NT2/D1 (cell line): ENCODE measurements around the gene KAZN.

ENCODE experiments used
- SUZ12 ChIP-seq: IDR thresholded peaks from 2 replicates; pipeline ENCODE4 v1.6.1; 2011; ENCODE audit not compliant: insufficient read length, insufficient read depth; ENCODE audit errors: extremely low read depth
- YY1 ChIP-seq: IDR thresholded peaks from 2 replicates; pipeline ENCODE4 v1.6.1; 2011; ENCODE audit not compliant: insufficient read length, insufficient read depth
- ZNF274 ChIP-seq: IDR thresholded peaks from 2 replicates; pipeline ENCODE4 v1.6.1; 2011; ENCODE audit warnings: mild to moderate bottlenecking, low read depth, low read length

DNA sequence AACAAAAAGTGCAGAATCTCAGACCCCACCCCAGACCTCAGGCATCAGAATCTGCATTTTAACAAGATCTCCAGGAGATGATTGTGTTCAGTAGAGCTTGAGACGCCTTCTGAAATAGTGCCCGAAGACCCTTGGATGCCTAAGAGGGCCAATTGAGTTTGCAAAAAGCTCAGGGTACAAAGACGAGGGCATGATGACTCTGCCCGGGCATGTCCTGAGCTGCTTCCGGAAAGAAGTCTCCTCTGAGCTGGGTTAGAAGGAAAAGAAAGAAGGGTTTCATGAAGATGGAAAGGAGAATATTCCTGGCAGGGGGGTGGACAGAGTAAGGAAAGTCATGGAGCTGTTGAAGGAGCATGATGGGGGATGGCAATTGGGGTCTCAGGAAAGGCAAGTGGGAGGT lies 308.9 kb downstream of the KAZN start:
- no peak for TF ChIP-seq ZNF274
- TF ChIP-seq SUZ12, result no peak
- no peak for TF ChIP-seq YY1
